Measurements from ENCODE around the gene APBB3. TPM values are rescaled to one million over a fixed set of nuclear protein-coding genes. Genes with fewer than 3 reads are reported as not detected.
"Not testable (repeated sequence)": the region's sequence is repeated elsewhere in the genome, so short reads cannot be mapped to it uniquely, and the experiment has no call there.

Gene APBB3
- total RNA-seq, 2 donors from 2014 or later, result 27.0 to 28.3 TPM

GRCh38 chr5:140607031-140607430 is 42.6 kb upstream of the APBB3 start:
- Histone ChIP-seq H3K27me3 (no peaks in the 10 kb centered on the region), H3K4me1 (no peaks in the 10 kb centered on the region), H3K9me3 (no peaks in the 10 kb centered on the region), H3K27ac (no peak overlapping the region), H3K36me3 (replicated peaks in 1 of 2; ENCODE audit: insufficient read depth in 1 of 2, low read depth in 2 of 2) (no peaks in the 10 kb centered on the region), H3K4me3 (no peak overlapping the region)
- 72 to 74% methylated on average over 2 of the region's 2 CpGs for WGBS, 2 donors
- DNase-seq (no peak), ATAC-seq (no peak)
- TF ChIP-seq CTCF (IDR thresholded peaks at IDR 0.05) (no peak), POLR2A (IDR thresholded peaks at IDR 0.05) (no peak)
- intact Hi-C loops (cut with DNase I), result no loop called here

GRCh38 chr5:140605879-140606278 is 41.5 kb upstream of the APBB3 start:
- DNase-seq, result no peak
- Histone ChIP-seq H3K4me3 (no peak overlapping the region), H3K27me3 (no peaks in the 10 kb centered on the region), H3K4me1 (no peaks in the 10 kb centered on the region), H3K36me3 (replicated peaks in 1 of 2; ENCODE audit: insufficient read depth in 1 of 2, low read depth in 2 of 2) (no peaks in the 10 kb centered on the region), H3K9me3 (no peaks in the 10 kb centered on the region), H3K27ac (no peak overlapping the region)
- WGBS, 2 donors, result 63 to 64% methylated on average over 3 of the region's 3 CpGs
- TF ChIP-seq POLR2A (IDR thresholded peaks at IDR 0.05) (no peak), CTCF (IDR thresholded peaks at IDR 0.05) (no peak)
- ATAC-seq, result no peak
- intact Hi-C loops (cut with DNase I), result no loop called here

- DNase-seq (no peak), ATAC-seq (no peak)
- no peaks in the 10 kb centered on the region for H3K36me3 ChIP-seq (replicated peaks in 1 of 2; ENCODE audit: insufficient read depth in 1 of 2, low read depth in 2 of 2)
- intact Hi-C loops (cut with DNase I), result no loop called here
- H3K4me3 ChIP-seq, result no peak overlapping the region
- no peaks in the 10 kb centered on the region for H3K4me1 ChIP-seq
- H3K27me3 ChIP-seq, result no peaks in the 10 kb centered on the region
- H3K9me3 ChIP-seq, result no peaks in the 10 kb centered on the region
- 82 to 89% methylated on average over 2 of the region's 2 CpGs for WGBS, 2 donors
- H3K27ac ChIP-seq, result peak overlapping the region in 1 of 4 donors; percentile 39
- TF ChIP-seq CTCF (IDR thresholded peaks at IDR 0.05) (no peak), POLR2A (IDR thresholded peaks at IDR 0.05) (no peak)
These were observed 39.3 kb upstream of the APBB3 start for GRCh38 chr5:140603734-140604133.

DNA sequence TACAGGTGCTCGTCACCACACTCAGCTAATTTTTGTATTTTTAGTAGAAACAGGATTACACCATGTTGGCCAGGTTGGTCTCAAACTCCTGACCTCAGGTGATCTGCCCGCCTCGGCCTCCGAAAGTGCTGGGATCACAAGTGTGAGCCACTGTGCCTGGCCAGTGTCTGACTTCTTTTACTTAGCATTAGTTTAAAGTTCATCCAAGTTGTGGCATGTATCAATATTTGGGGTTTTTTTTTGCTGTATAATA is 39.0 kb upstream of the APBB3 start:
- WGBS, 2 donors, result 83 to 93% methylated on average over 4 of the region's 4 CpGs
- ATAC-seq; DNase-seq; H3K27me3 ChIP-seq; H3K9me3 ChIP-seq; H3K4me3 ChIP-seq; intact Hi-C loops (cut with DNase I); H3K36me3 ChIP-seq (replicated peaks in 1 of 2; ENCODE audit: insufficient read depth in 1 of 2, low read depth in 2 of 2); H3K4me1 ChIP-seq: not testable (repeated sequence)
- H3K27ac ChIP-seq, result peak overlapping the region in 1 of 4 donors; percentile 39

DNA sequence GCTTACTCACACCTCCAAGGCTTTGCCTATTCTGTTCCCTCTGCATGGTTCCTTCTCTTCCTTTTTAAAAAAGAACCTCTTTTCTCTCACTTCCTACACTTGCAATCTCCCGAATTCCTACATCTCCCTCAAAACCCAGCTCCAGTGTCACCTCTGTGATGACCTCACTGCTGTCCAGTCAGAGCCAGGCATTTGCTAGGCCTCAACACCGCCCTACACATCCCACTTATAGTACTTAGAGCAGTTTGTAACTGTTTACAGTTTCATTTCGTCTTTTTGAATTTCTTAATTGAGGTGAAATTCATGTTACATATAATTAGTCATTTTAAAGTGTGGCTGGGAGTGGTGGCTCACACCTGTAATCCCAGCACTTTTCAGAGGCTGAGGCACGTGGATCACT is 37.7 kb upstream of the APBB3 start:
- H3K36me3 ChIP-seq (replicated peaks in 1 of 2; ENCODE audit: insufficient read depth in 1 of 2, low read depth in 2 of 2), result no peaks in the 10 kb centered on the region
- intact Hi-C loops (cut with DNase I), result no loop called here
- H3K4me1 ChIP-seq, result peaks cover 4% of the 10 kb centered on the region
- H3K4me3 ChIP-seq, result no peak overlapping the region
- DNase-seq, result no peak
- WGBS, 2 donors, result 69 to 76% methylated on average over 4 of the region's 4 CpGs
- peak overlapping the region in 1 of 4 donors; percentile 78 for H3K27ac ChIP-seq
- ATAC-seq, result no peak
- no peak for TF ChIP-seq CTCF (IDR thresholded peaks at IDR 0.05)
- TF ChIP-seq POLR2A (IDR thresholded peaks at IDR 0.05), result no peak
- H3K9me3 ChIP-seq, result no peaks in the 10 kb centered on the region
- no peaks in the 10 kb centered on the region for H3K27me3 ChIP-seq
